Endothelial cell (in vitro differentiated cells): ENCODE data around the gene CARD9. TPM values are rescaled to one million over a fixed set of nuclear protein-coding genes. Genes with fewer than 3 reads are reported as not detected.
A peak's percentile ranks its signal among the peaks of the same experiment; 100 is the strongest.

Experiments
- DNase-seq: peaks from one replicate; pipeline ENCODE4 v3.0.0; 2021; ENCODE audit warnings: low spot score
- H3K27ac Mint-ChIP-seq: one replicate; pipeline ENCODE4 v1.8.0; 2021; ENCODE audit warnings: mixed read lengths, inconsistent platforms; ENCODE audit not compliant: unreplicated experiment
- H3K27me3 Mint-ChIP-seq: one replicate; pipeline ENCODE4 v1.8.0; 2021; ENCODE audit warnings: mild to moderate bottlenecking, moderate library complexity, mixed read lengths, inconsistent platforms; ENCODE audit not compliant: unreplicated experiment
- H3K36me3 Mint-ChIP-seq: one replicate; pipeline ENCODE4 v1.8.0; 2021; ENCODE audit warnings: mild to moderate bottlenecking, low read depth, mixed read lengths, inconsistent platforms; ENCODE audit not compliant: unreplicated experiment
- H3K4me1 Mint-ChIP-seq: one replicate; pipeline ENCODE4 v1.8.0; 2021; ENCODE audit warnings: mild to moderate bottlenecking, mixed read lengths, inconsistent platforms; ENCODE audit not compliant: unreplicated experiment
- H3K4me3 Mint-ChIP-seq: one replicate; pipeline ENCODE4 v1.8.0; 2021; ENCODE audit warnings: mild to moderate bottlenecking, mixed read lengths, inconsistent platforms; ENCODE audit not compliant: unreplicated experiment
- H3K9me3 Mint-ChIP-seq: one replicate; pipeline ENCODE4 v1.8.0; 2021; ENCODE audit warnings: mixed read lengths, inconsistent platforms; ENCODE audit not compliant: unreplicated experiment
- CTCF ChIP-seq: fragments of 200-600 bp; sonication (generic); IDR thresholded peaks from one replicate; pipeline ENCODE4 v1.5.0; 2021; ENCODE audit warnings: antibody characterized with exemption; ENCODE audit not compliant: unreplicated experiment
- total RNA-seq: library from RNA; stranded (reverse); fragmentation: NEBNext Ultra II Directional; extraction: Animal tissue kit (Norgen Biotek cat#: 25700); gene quantifications from one replicate; pipeline ENCODE4 v1.2.1, GENCODE V29; 2021; ENCODE audit not compliant: unreplicated experiment

The CARD9 gene
- total RNA-seq, 1 donor from 2014 or later, result 0.41 TPM

GRCh38 chr9:136393531-136393930 lies 20.1 kb upstream of the CARD9 start:
- Mint-ChIP-seq H3K4me3 (no peak overlapping the region), H3K9me3 (no peaks in the 10 kb centered on the region), H3K27ac (no peak overlapping the region), H3K4me1 (no peaks in the 10 kb centered on the region), H3K36me3 (peaks cover 31% of the 10 kb centered on the region), H3K27me3 (no peaks in the 10 kb centered on the region)
- no peak for TF ChIP-seq CTCF
- DNase-seq, result no peak

GRCh38 chr9:136392538-136393449 lies 19.3 kb upstream of the CARD9 start:
- Mint-ChIP-seq H3K4me1 (no peaks in the 10 kb centered on the region), H3K27me3 (no peaks in the 10 kb centered on the region), H3K4me3 (no peak overlapping the region), H3K36me3 (peaks cover 34% of the 10 kb centered on the region), H3K9me3 (no peaks in the 10 kb centered on the region), H3K27ac (no peak overlapping the region)
- TF ChIP-seq CTCF, result no peak
- no peak for DNase-seq

- H3K4me3 Mint-ChIP-seq, result no peak overlapping the region
- TF ChIP-seq CTCF, result no peak
- no peaks in the 10 kb centered on the region for H3K4me1 Mint-ChIP-seq
- no peaks in the 10 kb centered on the region for H3K27me3 Mint-ChIP-seq
- no peaks in the 10 kb centered on the region for H3K9me3 Mint-ChIP-seq
- H3K27ac Mint-ChIP-seq, result no peak overlapping the region
- DNase-seq, result no peak
- H3K36me3 Mint-ChIP-seq, result peaks cover 36% of the 10 kb centered on the region
These were observed 18.5 kb upstream of the CARD9 start for GRCh38 chr9:136391737-136392537.

- peaks cover 37% of the 10 kb centered on the region for H3K36me3 Mint-ChIP-seq
- no peaks in the 10 kb centered on the region for H3K4me1 Mint-ChIP-seq
- no peak for DNase-seq
- no peaks in the 10 kb centered on the region for H3K9me3 Mint-ChIP-seq
- no peaks in the 10 kb centered on the region for H3K27me3 Mint-ChIP-seq
- no peak overlapping the region for H3K4me3 Mint-ChIP-seq
- TF ChIP-seq CTCF, result no peak
- no peak overlapping the region for H3K27ac Mint-ChIP-seq
These were observed 15.9 kb upstream of the CARD9 start for GRCh38 chr9:136389396-136389795.

GRCh38 chr9:136387217-136387616 lies 13.7 kb upstream of the CARD9 start:
- TF ChIP-seq CTCF, result no peak
- Mint-ChIP-seq H3K27me3 (peaks cover 1% of the 10 kb centered on the region), H3K9me3 (no peaks in the 10 kb centered on the region), H3K4me3 (peak overlapping the region; percentile 69), H3K4me1 (no peaks in the 10 kb centered on the region), H3K27ac (no peak overlapping the region), H3K36me3 (peaks cover 43% of the 10 kb centered on the region)
- DNase-seq, result no peak
